Right renal pelvis (tissue), 4 donors: ENCODE results near the gene PSD. TPM values are rescaled to one million over a fixed set of nuclear protein-coding genes. Genes with fewer than 3 reads are reported as not detected.

Experiments
- polyA plus RNA-seq, 4 donors: library from polyadenylated mRNA; unstranded; fragments of 120-200 nt; gene quantifications; one replicate each; pipeline ENCODE4 v1.2.1, GENCODE V29; 2013; ENCODE audit not compliant: insufficient read length in 4 of 4

Gene PSD
- polyA plus RNA-seq, 4 donors, result 7.3 to 13.6 (median 9.3) TPM

Other genes starting within 250 kb of the PSD start
- gene ELOVL3, start 192.5 kb downstream of the PSD start, polyA plus RNA-seq, result 1 to 10 TPM; 2.1 to 3.4 (median 2.5) TPM
- 1 to 10 TPM in 2 of 4 donors, under 1 TPM in 2; 0.43 to 1.5 (median 0.94) TPM for gene PITX3, start 177.3 kb downstream of the PSD start, polyA plus RNA-seq
- gene GBF1, start 173.3 kb downstream of the PSD start, polyA plus RNA-seq, result 10 to 100 TPM; 43.1 to 53.1 (median 46.1) TPM
- 10 to 100 TPM; 17.6 to 24.7 (median 18.7) TPM for gene NFKB2, start 23.1 kb downstream of the PSD start, polyA plus RNA-seq
- 10 to 100 TPM in 1 of 4 donors, 1 to 10 TPM in 3; 6.3 to 17.2 (median 7.1) TPM for gene FBXL15, start 2.1 kb upstream of the PSD start, polyA plus RNA-seq
- 100 to 1,000 TPM in 1 of 4 donors, 10 to 100 TPM in 3; 78.0 to 101 (median 83.2) TPM for gene CUEDC2, start 13.8 kb upstream of the PSD start, polyA plus RNA-seq
- gene C10orf95, start 32.8 kb upstream of the PSD start, polyA plus RNA-seq, result 1 to 10 TPM in 2 of 4 donors, under 1 TPM in 2; 0.58 to 1.3 (median 0.83) TPM
- 10 to 100 TPM; 88.4 to 94.3 (median 91.7) TPM for gene ACTR1A, start 83.9 kb upstream of the PSD start, polyA plus RNA-seq
- gene SUFU, start 85.2 kb upstream of the PSD start, polyA plus RNA-seq, result 10 to 100 TPM; 26.4 to 32.0 (median 30.3) TPM
- gene TRIM8, start 225.7 kb upstream of the PSD start, polyA plus RNA-seq, result 100 to 1,000 TPM; 135 to 143 (median 136) TPM